Prostate gland (tissue), 2 donors: ENCODE results near the gene UBE2E2. TPM values are rescaled to one million over a fixed set of nuclear protein-coding genes. Genes with fewer than 3 reads are reported as not detected.
A peak's percentile ranks its signal among the peaks of the same experiment; 100 is the strongest.

Source experiments
- DNase-seq: peaks from one replicate; pipeline ENCODE4 v3.0.0-alpha.2; 2019; ENCODE audit warnings: low spot score
- H3K27ac ChIP-seq, 2 donors: fragments of 200-600 bp; sonication (generic); 2 replicates each; pipeline ENCODE4 v1.5.1; 2017 to 2019
- H3K27me3 ChIP-seq: fragments of 200-600 bp; sonication (generic); replicated peaks from 2 replicates; pipeline ENCODE4 v1.5.1; 2019; ENCODE audit not compliant: insufficient read depth
- H3K36me3 ChIP-seq, 2 donors: fragments of 200-600 bp; sonication (generic); 1 replicate in 1 of 2; 2 replicates in 1 of 2; pipeline versions ENCODE4 v1.5.1 to v1.8.1; 2017 to 2019
- H3K4me1 ChIP-seq: fragments of 200-600 bp; sonication (generic); replicated peaks from 2 replicates; pipeline ENCODE4 v1.5.1; 2019
- H3K4me3 ChIP-seq, 2 donors: fragments of 200-600 bp; sonication (generic); 2 replicates each; pipeline ENCODE4 v1.5.1; 2017 to 2019
- H3K9me3 ChIP-seq: fragments of 200-600 bp; sonication (generic); 2 replicates; pipeline ENCODE4 v1.5.1; 2017
- POLR2A ChIP-seq: fragments of 450-650 bp; IDR thresholded peaks from one replicate; pipeline ENCODE4 v1.6.1; 2016; ENCODE audit warnings: antibody characterized with exemption, mild to moderate bottlenecking
- POLR2AphosphoS5 ChIP-seq: sonication (generic); formaldehyde crosslinking; IDR thresholded peaks from one replicate; pipeline ENCODE4 v1.6.1; 2017; ENCODE audit warnings: antibody characterized with exemption
- WGBS: methylation state at CpG from one replicate; pipeline ENCODE4 v1.1.5; 2018; 5-methylcytosine and 5-hydroxymethylcytosine counted together
- intact Hi-C: fragments of 100-400 bp; cut with DNase I; formaldehyde crosslinking; loops from one replicate; pipeline ENCODE4 v1.14.2; 2022
- total RNA-seq, 2 donors: library from RNA; depleted of rRNA; stranded (reverse); fragments of >200 nt; gene quantifications; one replicate each; pipeline ENCODE4 v1.1.0, GENCODE V29; 2016
- TF ChIP-seq, protein P1 (sequence below), 4 experiments: fragments of 200-600 bp in 2 of 4; fragments of 450-650 bp in 2 of 4; sonication (generic) in 2 of 4; IDR thresholded peaks; 1 replicate in 3 of 4; 2 replicates in 1 of 4; pipeline ENCODE4 v1.5.1; 2016 to 2019; ENCODE audit warnings: antibody characterized with exemption in 4 of 4, mild to moderate bottlenecking in 2 of 4, moderate library complexity in 2 of 4

Gene UBE2E2
- total RNA-seq, 2 donors from 2014 or later, result 25.9 to 48.7 TPM

- Histone ChIP-seq H3K36me3 (no peaks in the 10 kb centered on the region), H3K27me3 (no peaks in the 10 kb centered on the region), H3K4me1 (no peaks in the 10 kb centered on the region), H3K4me3 (no peak overlapping the region), H3K9me3 (no peaks in the 10 kb centered on the region), H3K27ac (no peak overlapping the region)
- 46% methylated on average over 5 of the region's 5 CpGs for WGBS
- no peak for TF ChIP-seq POLR2AphosphoS5
- no peak for TF ChIP-seq POLR2A
- peak; percentile 17 for DNase-seq
- intact Hi-C loops, result no loop called here
Observed at GRCh38 chr3:23592961-23593931, 390.1 kb downstream of the UBE2E2 start.

DNA sequence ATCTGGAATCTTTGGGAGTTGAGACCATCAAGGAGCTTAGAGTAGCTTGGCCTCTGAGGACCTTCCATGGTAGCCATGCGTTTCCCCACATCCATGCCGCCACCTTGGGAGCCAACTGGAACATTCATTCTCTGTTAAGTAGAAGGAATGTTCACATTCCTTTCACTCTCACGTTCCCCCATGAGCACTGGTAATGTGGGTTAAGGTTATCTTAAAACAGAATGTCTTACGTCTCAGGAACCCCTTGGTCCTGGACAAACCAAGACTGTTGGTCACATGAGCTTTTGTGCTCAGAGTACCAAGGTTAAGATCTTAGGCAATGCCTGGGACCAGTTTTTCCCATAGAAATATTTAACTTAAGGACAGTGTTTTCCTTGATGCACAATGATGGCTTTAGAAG is 390.9 kb downstream of the UBE2E2 start:
- TF ChIP-seq POLR2AphosphoS5 (no peak), POLR2A (no peak)
- TF ChIP-seq, protein P1, sequence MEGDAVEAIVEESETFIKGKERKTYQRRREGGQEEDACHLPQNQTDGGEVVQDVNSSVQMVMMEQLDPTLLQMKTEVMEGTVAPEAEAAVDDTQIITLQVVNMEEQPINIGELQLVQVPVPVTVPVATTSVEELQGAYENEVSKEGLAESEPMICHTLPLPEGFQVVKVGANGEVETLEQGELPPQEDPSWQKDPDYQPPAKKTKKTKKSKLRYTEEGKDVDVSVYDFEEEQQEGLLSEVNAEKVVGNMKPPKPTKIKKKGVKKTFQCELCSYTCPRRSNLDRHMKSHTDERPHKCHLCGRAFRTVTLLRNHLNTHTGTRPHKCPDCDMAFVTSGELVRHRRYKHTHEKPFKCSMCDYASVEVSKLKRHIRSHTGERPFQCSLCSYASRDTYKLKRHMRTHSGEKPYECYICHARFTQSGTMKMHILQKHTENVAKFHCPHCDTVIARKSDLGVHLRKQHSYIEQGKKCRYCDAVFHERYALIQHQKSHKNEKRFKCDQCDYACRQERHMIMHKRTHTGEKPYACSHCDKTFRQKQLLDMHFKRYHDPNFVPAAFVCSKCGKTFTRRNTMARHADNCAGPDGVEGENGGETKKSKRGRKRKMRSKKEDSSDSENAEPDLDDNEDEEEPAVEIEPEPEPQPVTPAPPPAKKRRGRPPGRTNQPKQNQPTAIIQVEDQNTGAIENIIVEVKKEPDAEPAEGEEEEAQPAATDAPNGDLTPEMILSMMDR (IDR thresholded peaks at IDR 0.05), result no peak
- no peak overlapping the region for H3K27ac ChIP-seq
- intact Hi-C loops, result no loop called here
- 74% methylated on average over 4 of the region's 4 CpGs for WGBS
- no peaks in the 10 kb centered on the region for H3K27me3 ChIP-seq
- no peaks in the 10 kb centered on the region for H3K9me3 ChIP-seq
- no peak overlapping the region for H3K4me3 ChIP-seq
- no peak for DNase-seq
- H3K36me3 ChIP-seq, result no peaks in the 10 kb centered on the region
- no peaks in the 10 kb centered on the region for H3K4me1 ChIP-seq

- Histone ChIP-seq H3K36me3 (no peaks in the 10 kb centered on the region), H3K4me3 (no peak overlapping the region), H3K27ac (no peak overlapping the region), H3K9me3 (no peaks in the 10 kb centered on the region), H3K27me3 (no peaks in the 10 kb centered on the region), H3K4me1 (no peaks in the 10 kb centered on the region)
- no peak for TF ChIP-seq POLR2AphosphoS5
- intact Hi-C loops, result no loop called here
- DNase-seq, result no peak
- 88% methylated on average over 5 of the region's 5 CpGs for WGBS
Observed at GRCh38 chr3:23594894-23595670, 392.0 kb downstream of the UBE2E2 start.

GRCh38 chr3:23595851-23596250 is 392.7 kb downstream of the UBE2E2 start:
- no peak overlapping the region for H3K27ac ChIP-seq
- no peaks in the 10 kb centered on the region for H3K9me3 ChIP-seq
- no peaks in the 10 kb centered on the region for H3K27me3 ChIP-seq
- no peaks in the 10 kb centered on the region for H3K4me1 ChIP-seq
- intact Hi-C loops, result no loop called here
- no peak for TF ChIP-seq POLR2A
- TF ChIP-seq, protein P1 (IDR thresholded peaks at IDR 0.05), result no peak
- no peak for TF ChIP-seq POLR2AphosphoS5
- no peaks in the 10 kb centered on the region for H3K36me3 ChIP-seq
- no peak for DNase-seq
- H3K4me3 ChIP-seq, result no peak overlapping the region

- intact Hi-C loops, result no loop called here
- Histone ChIP-seq H3K36me3 (no peaks in the 10 kb centered on the region), H3K9me3 (no peaks in the 10 kb centered on the region), H3K4me1 (no peaks in the 10 kb centered on the region), H3K4me3 (no peak overlapping the region), H3K27ac (no peak overlapping the region), H3K27me3 (no peaks in the 10 kb centered on the region)
- DNase-seq, result no peak
- TF ChIP-seq, protein P1 (IDR thresholded peaks at IDR 0.05), result no peak
- no peak for TF ChIP-seq POLR2A
- no peak for TF ChIP-seq POLR2AphosphoS5
- WGBS, result 72% methylated on average over 8 of the region's 8 CpGs
Observed at GRCh38 chr3:23600167-23600871, 397.2 kb downstream of the UBE2E2 start.
